HCT116 (cell line): ENCODE data around the gene ZNF627. TPM values are rescaled to one million over a fixed set of nuclear protein-coding genes. Genes with fewer than 3 reads are reported as not detected.
"Not testable (repeated sequence)": the region's sequence is repeated elsewhere in the genome, so short reads cannot be mapped to it uniquely, and the experiment has no call there.

Source experiments
- ATAC-seq: fragments of 200-7000 bp; cut with Tn5 transposase; 2 replicates; pipeline ENCODE4 v1.9.1; 2020; ENCODE audit warnings: mild to moderate bottlenecking, moderate library complexity
- BruUV-seq: library from RNA; stranded (reverse); fragments of 400-500 nt; replicated peaks from 2 replicates; lab custom pipeline; 2021; lab: Mats Ljungman, UMichigan
- CTCF ChIA-PET: fragments of 300-600 bp; sonication (Branson Sonifier 250); formaldehyde crosslinking; loops from one replicate; lab custom pipeline; 2021; ENCODE audit warnings: antibody characterized with exemption; lab: Charles Lee
- POLR2A ChIA-PET: fragments of 300-600, 350-600 bp; sonication (Branson Sonifier 250); formaldehyde crosslinking; loops from one replicate; lab custom pipeline; 2021; ENCODE audit warnings: antibody characterized with exemption; lab: Charles Lee
- RAD21 ChIA-PET, 2 experiments: fragments of 300-600 bp; sonication (Branson Sonifier 250); formaldehyde crosslinking; loops; one replicate each; lab custom pipeline; 2023; ENCODE audit warnings: low total read pairs in 2 of 2; ENCODE audit not compliant: uncharacterized antibody in 2 of 2, unreplicated experiment in 2 of 2, low non-redundant PET in 1 of 2; lab: Charles Lee
- DNase-seq: peaks from one replicate; pipeline ENCODE4 v3.0.0-alpha.2; 2010; ENCODE audit warnings: low read depth, low spot score
- H2AFZ ChIP-seq: fragments of 200-600 bp; shearing (Covaris generic), sonication (generic); 2 replicates; pipeline ENCODE4 v1.6.1; 2017; ENCODE audit warnings: low read depth, mixed run types, mixed read lengths, antibody characterized with exemption, low read length; ENCODE audit not compliant: poor library complexity, severe bottlenecking
- H3K27ac ChIP-seq: 2 replicates; pipeline ENCODE4 v1.5.1; 2012; ENCODE audit warnings: low read depth, low read length
- H3K27me3 ChIP-seq: fragments of 200-600 bp; sonication (generic); 2 replicates; pipeline ENCODE4 v1.6.1; 2016; ENCODE audit warnings: mixed run types, low read length, mixed read lengths; ENCODE audit not compliant: insufficient read depth
- H3K36me3 ChIP-seq, 2 experiments: fragments of 200-500 bp in 1 of 2; fragments of 200-600 bp in 1 of 2; sonication (Bioruptor generic) in 1 of 2; sonication (generic) in 1 of 2; 2 replicates each; pipeline versions ENCODE4 v1.5.1 to v1.6.1; 2014 to 2016; ENCODE audit warnings: low read length in 2 of 2, inconsistent platforms in 1 of 2, mixed read lengths in 1 of 2, mixed run types in 1 of 2; ENCODE audit not compliant: insufficient read depth in 2 of 2, control insufficient read depth in 1 of 2
- H3K4me1 ChIP-seq, 2 experiments: fragments of 200-600 bp in 1 of 2; sonication (generic) in 1 of 2; 2 replicates each; pipeline versions ENCODE4 v1.5.1 to v1.6.1; 2012 to 2017; ENCODE audit warnings: low read length in 2 of 2, inconsistent platforms in 1 of 2, mild to moderate bottlenecking in 1 of 2, mixed read lengths in 1 of 2, mixed run types in 1 of 2, moderate library complexity in 1 of 2; ENCODE audit not compliant: insufficient read depth in 2 of 2, control insufficient read depth in 1 of 2
- H3K4me2 ChIP-seq: fragments of 200-600 bp; sonication (generic); 2 replicates; pipeline ENCODE4 v1.6.1; 2017; ENCODE audit warnings: mixed run types, low read length, mixed read lengths
- H3K4me3 ChIP-seq, 2 experiments: fragments of 200-600 bp in 1 of 2; sonication (generic) in 1 of 2; replicated peaks in 1 of 2; 2 replicates each; pipeline ENCODE4 v1.5.1; 2011 to 2016; ENCODE audit warnings: low read length in 2 of 2, control low read depth in 1 of 2, low read depth in 1 of 2, mild to moderate bottlenecking in 1 of 2, mixed read lengths in 1 of 2, mixed run types in 1 of 2
- H3K79me2 ChIP-seq: fragments of 200-600 bp; sonication (generic); 2 replicates; pipeline ENCODE4 v1.6.1; 2017; ENCODE audit warnings: mild to moderate bottlenecking, mixed run types, low read length, moderate library complexity, mixed read lengths; ENCODE audit not compliant: insufficient read depth
- H3K9ac ChIP-seq: fragments of 200-600 bp; sonication (generic); 2 replicates; pipeline ENCODE4 v1.6.1; 2016; ENCODE audit warnings: low read length, mixed read lengths
- H3K9me2 ChIP-seq: fragments of 200-600 bp; sonication (generic), shearing (Covaris generic); 2 replicates; pipeline ENCODE4 v1.6.1; 2017; ENCODE audit warnings: mixed run types, mild to moderate bottlenecking, moderate library complexity; ENCODE audit not compliant: insufficient read depth
- H3K9me3 ChIP-seq, 2 experiments: fragments of 200-500 bp in 1 of 2; fragments of 200-600 bp in 1 of 2; sonication (Bioruptor generic) in 1 of 2; sonication (generic) in 1 of 2; 2 replicates each; pipeline ENCODE4 v1.6.1; 2014 to 2017; ENCODE audit warnings: low read length in 2 of 2, mixed read lengths in 2 of 2, inconsistent platforms in 1 of 2, low read depth in 1 of 2, mild to moderate bottlenecking in 1 of 2, mixed run types in 1 of 2, moderate library complexity in 1 of 2; ENCODE audit not compliant: control insufficient read depth in 1 of 2, insufficient read depth in 1 of 2
- H4K20me1 ChIP-seq: fragments of 200-600 bp; sonication (generic), shearing (Covaris generic); 2 replicates; pipeline ENCODE4 v1.6.1; 2017; ENCODE audit warnings: mixed run types, mild to moderate bottlenecking, moderate library complexity; ENCODE audit not compliant: insufficient read depth
- CBX3 ChIP-seq: IDR thresholded peaks from 2 replicates; pipeline ENCODE4 v1.6.1; 2012; ENCODE audit warnings: low read depth
- CEBPB ChIP-seq: IDR thresholded peaks from 2 replicates; pipeline ENCODE4 v1.6.1; 2012; ENCODE audit warnings: low read depth
- EZH2 ChIP-seq: fragments of 200-600 bp; sonication (generic); IDR thresholded peaks from 2 replicates; pipeline ENCODE4 v1.6.1; 2017; ENCODE audit warnings: antibody characterized with exemption, mixed run types
- EZH2phosphoT487 ChIP-seq: fragments of 200-600 bp; IDR thresholded peaks from 2 replicates; pipeline ENCODE4 v1.6.1; 2018; ENCODE audit warnings: antibody characterized with exemption, borderline replicate concordance
- POLR2AphosphoS5 ChIP-seq: IDR thresholded peaks from 2 replicates; pipeline ENCODE4 v1.6.1; 2011; ENCODE audit warnings: mild to moderate bottlenecking, low read depth, low read length, moderate library complexity
- REST ChIP-seq: IDR thresholded peaks from 2 replicates; pipeline ENCODE4 v1.6.1; 2012; ENCODE audit warnings: low read depth
- SIN3A ChIP-seq: IDR thresholded peaks from 2 replicates; pipeline ENCODE4 v1.6.1; 2012; ENCODE audit warnings: low read depth
- ZFX ChIP-seq: fragments of 450-650 bp; IDR thresholded peaks from 2 replicates; pipeline ENCODE4 v1.6.1; 2017
- ZNF274 ChIP-seq: fragments of 200-500 bp; sonication (Bioruptor generic); IDR thresholded peaks from 2 replicates; pipeline ENCODE4 v1.6.1; 2014; ENCODE audit warnings: mild to moderate bottlenecking, low read depth, low read length, inconsistent platforms
- intact Hi-C: fragments of 100-400 bp; cut with micrococcal nuclease; formaldehyde crosslinking; loops from 2 replicates; pipeline ENCODE4 v1.10.0; 2022
- total RNA-seq: library from RNA; stranded (reverse); gene quantifications from one replicate; pipeline ENCODE4 v1.2.1, GENCODE V29; 2021; ENCODE audit not compliant: unreplicated experiment

Gene ZNF627
- total RNA-seq, 1 experiment from 2014 or later, result 14.8 TPM

- POLR2A ChIA-PET, result no interaction called here
- ATAC-seq, result no peak
- CTCF ChIA-PET, result no interaction called here
Observed at GRCh38 chr19:11617180-11618062, 20.1 kb downstream of the ZNF627 start.

GRCh38 chr19:11620553-11620952 is 23.3 kb downstream of the ZNF627 start:
- ATAC-seq (no peak), DNase-seq (no peak)
- H3K36me3 ChIP-seq, result peaks cover 38 to 52% of the 10 kb centered on the region in 2 experiments
- no peak overlapping the region for H3K4me2 ChIP-seq
- H3K9ac ChIP-seq, result no peak overlapping the region
- no peaks in the 10 kb centered on the region for H4K20me1 ChIP-seq
- intact Hi-C loops, result no loop called here
- H3K4me1 ChIP-seq, result no peaks in the 10 kb centered on the region
- POLR2A ChIA-PET, result no interaction called here
- TF ChIP-seq ZNF274 (no peak), SIN3A (no peak), EZH2 (no peak), EZH2phosphoT487 (no peak), REST (no peak), CEBPB (no peak), ZFX (no peak)
- BruUV-seq, result no TSS peak
- H3K79me2 ChIP-seq, result no peaks in the 10 kb centered on the region
- H2AFZ ChIP-seq, result no peak overlapping the region
- H3K9me2 ChIP-seq, result no peaks in the 10 kb centered on the region
- no peak overlapping the region for H3K27ac ChIP-seq
- CTCF ChIA-PET, result no interaction called here
- peaks cover 24 to 29% of the 10 kb centered on the region in 2 experiments; a peak in 3 of 4 replicates for H3K9me3 ChIP-seq
- no peaks in the 10 kb centered on the region for H3K27me3 ChIP-seq
- H3K4me3 ChIP-seq, result no peak overlapping the region
- RAD21 ChIA-PET, result no interaction called here

More at GRCh38 chr19:11617180-11618062, 20.1 kb downstream of the ZNF627 start:
- Histone ChIP-seq H3K4me3 (no peak overlapping the region), H3K27me3 (no peaks in the 10 kb centered on the region), H3K9ac (no peak overlapping the region), H4K20me1 (no peaks in the 10 kb centered on the region), H3K4me2 (no peak overlapping the region), H2AFZ (no peak overlapping the region), H3K4me1 (no peaks in the 10 kb centered on the region), H3K27ac (no peak overlapping the region), H3K9me3 (peaks cover 28 to 29% of the 10 kb centered on the region in 2 experiments; a peak in 3 of 4 replicates), H3K36me3 (peaks cover 42 to 68% of the 10 kb centered on the region in 2 experiments), H3K79me2 (peaks cover 11% of the 10 kb centered on the region), H3K9me2 (no peaks in the 10 kb centered on the region)
- no peak for DNase-seq
- RAD21 ChIA-PET, result no interaction called here
- TF ChIP-seq POLR2AphosphoS5, result no peak
- peak; percentile 63 for TF ChIP-seq ZNF274
- peak; percentile 18; the same call in 1 of the 2 replicates for TF ChIP-seq CBX3
- intact Hi-C loops, result no loop called here
- TSS peak; percentile 20 for BruUV-seq

GRCh38 chr19:11622401-11622800 is 25.1 kb downstream of the ZNF627 start:
- intact Hi-C loops, H2AFZ ChIP-seq, ATAC-seq, RAD21 ChIA-PET, CTCF ChIA-PET, H3K9ac ChIP-seq, H3K9me2 ChIP-seq, H3K27ac ChIP-seq, H4K20me1 ChIP-seq, POLR2A ChIA-PET, H3K4me2 ChIP-seq, H3K79me2 ChIP-seq, DNase-seq, H3K4me3 ChIP-seq, H3K4me1 ChIP-seq, BruUV-seq, H3K27me3 ChIP-seq: not testable (repeated sequence)
- Histone ChIP-seq H3K36me3 (peaks cover 22 to 38% of the 10 kb centered on the region in 2 experiments), H3K9me3 (peaks cover 11 to 16% of the 10 kb centered on the region in 2 experiments; a peak in 3 of 4 replicates)
